Hepatocyte (in vitro differentiated cells): ENCODE results near the gene SIGLEC14. TPM values are rescaled to one million over a fixed set of nuclear protein-coding genes. Genes with fewer than 3 reads are reported as not detected.

Experiments used
- DNase-seq: peaks from one replicate; pipeline ENCODE4 v3.0.0-alpha.2; 2016; ENCODE audit warnings: low spot score
- H2AFZ ChIP-seq: fragments of 200-600 bp; sonication (generic); 2 replicates; pipeline ENCODE4 v1.6.0; 2016; ENCODE audit warnings: antibody characterized with exemption, mild to moderate bottlenecking
- H3K27ac ChIP-seq: fragments of 200-600 bp; sonication (generic); 2 replicates; pipeline ENCODE4 v1.5.1; 2016; ENCODE audit warnings: mild to moderate bottlenecking
- H3K27me3 ChIP-seq: fragments of 200-600 bp; sonication (generic); 2 replicates; pipeline ENCODE4 v1.6.1; 2016
- H3K36me3 ChIP-seq: fragments of 200-600 bp; sonication (generic); replicated peaks from 2 replicates; pipeline ENCODE4 v1.5.1; 2016; ENCODE audit warnings: low read depth; ENCODE audit not compliant: insufficient read depth
- H3K4me1 ChIP-seq: fragments of 200-600 bp; sonication (generic); 2 replicates; pipeline ENCODE4 v1.5.1; 2016; ENCODE audit warnings: mild to moderate bottlenecking, moderate library complexity; ENCODE audit not compliant: insufficient read depth
- H3K4me2 ChIP-seq: fragments of 200-600 bp; sonication (generic); 2 replicates; pipeline ENCODE4 v1.6.0; 2016
- H3K4me3 ChIP-seq: fragments of 200-600 bp; sonication (generic); 2 replicates; pipeline ENCODE4 v1.5.1; 2016; ENCODE audit warnings: mild to moderate bottlenecking
- H3K79me2 ChIP-seq: fragments of 200-600 bp; sonication (generic); 2 replicates; pipeline ENCODE4 v1.6.0; 2017; ENCODE audit warnings: mild to moderate bottlenecking
- H3K9me2 ChIP-seq: fragments of 200-600 bp; sonication (generic); replicated peaks from 2 replicates; pipeline ENCODE4 v1.6.0; 2017; ENCODE audit warnings: mild to moderate bottlenecking; ENCODE audit not compliant: insufficient read depth
- H3K9me3 ChIP-seq: fragments of 200-600 bp; sonication (generic); 2 replicates; pipeline ENCODE4 v1.5.1; 2016; ENCODE audit warnings: low read depth, mild to moderate bottlenecking
- H4K20me1 ChIP-seq: fragments of 200-600 bp; sonication (generic); 2 replicates; pipeline ENCODE4 v1.6.0; 2016; ENCODE audit warnings: mild to moderate bottlenecking; ENCODE audit not compliant: insufficient read depth, poor library complexity, severe bottlenecking
- EZH2 ChIP-seq: fragments of 200-600 bp; sonication (generic); IDR thresholded peaks from 2 replicates; pipeline ENCODE4 v1.6.1; 2016; ENCODE audit warnings: antibody characterized with exemption, mild to moderate bottlenecking, borderline replicate concordance
- EZH2phosphoT487 ChIP-seq: fragments of 200-600 bp; sonication (generic); IDR thresholded peaks from one replicate; pipeline ENCODE4 v1.6.1; 2018; ENCODE audit warnings: antibody characterized with exemption, mild to moderate bottlenecking, low read depth, moderate library complexity; ENCODE audit not compliant: unreplicated experiment, severe bottlenecking
- WGBS: methylation state at CpG from one replicate; pipeline ENCODE4 v1.1.6; 2016; ENCODE audit warnings: low lambda C conversion rate; ENCODE audit errors: missing lambda C conversion rate; 5-methylcytosine and 5-hydroxymethylcytosine counted together
- polyA plus RNA-seq: library from polyadenylated mRNA; unstranded; fragments of >200 nt; fragmentation: Nextera tagmentation; extraction: Ambion mirVana; gene quantifications from 2 replicates; pipeline ENCODE4 v1.2.1, GENCODE V29; 2016
- total RNA-seq: library from RNA; depleted of rRNA; stranded (reverse); fragments of >200 nt; gene quantifications from 2 replicates; pipeline ENCODE4 v1.2.3, GENCODE V29; 2014
- TF ChIP-seq, protein P1 (sequence below): fragments of 200-600 bp; sonication (generic); IDR thresholded peaks from 2 replicates; pipeline ENCODE4 v1.5.1; 2016; ENCODE audit warnings: antibody characterized with exemption, mild to moderate bottlenecking; ENCODE audit not compliant: poor library complexity

SIGLEC14 gene
- total and polyA plus RNA-seq, 2 experiments from 2014 or later = 0.13 to 0.47 TPM

DNA sequence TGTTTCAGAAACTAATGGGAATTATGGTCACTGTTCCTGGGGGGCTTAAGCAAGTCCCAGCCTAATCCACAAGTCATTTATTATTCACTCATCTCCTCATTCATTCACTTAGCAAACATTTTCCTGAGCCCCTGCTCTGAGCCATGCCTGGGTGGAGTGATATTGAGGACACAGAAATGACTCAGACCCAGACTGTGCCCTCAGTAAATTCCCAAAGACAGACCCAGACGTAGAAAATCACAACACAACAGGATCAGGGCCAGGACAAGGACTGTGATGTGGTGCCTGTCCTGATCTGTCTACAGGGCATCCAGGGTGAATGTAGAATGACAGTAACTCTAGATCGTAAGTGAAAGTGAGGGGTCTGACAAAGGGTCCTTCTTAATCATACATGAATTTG lies 39.5 kb upstream of the SIGLEC14 start:
- no peak overlapping the region for H3K27ac ChIP-seq
- WGBS = 53% methylated on average over 2 of the region's 2 CpGs
- no peak for DNase-seq
- H3K9me3 ChIP-seq = no peaks in the 10 kb centered on the region
- H3K36me3 ChIP-seq = no peaks in the 10 kb centered on the region
- no peaks in the 10 kb centered on the region for H3K9me2 ChIP-seq
- no peak overlapping the region for H2AFZ ChIP-seq
- H3K79me2 ChIP-seq = peaks cover 40% of the 10 kb centered on the region
- H3K27me3 ChIP-seq = no peaks in the 10 kb centered on the region
- H3K4me3 ChIP-seq = no peak overlapping the region
- H4K20me1 ChIP-seq = peaks cover 1% of the 10 kb centered on the region
- H3K4me1 ChIP-seq = peaks cover 12% of the 10 kb centered on the region
- no peak for TF ChIP-seq EZH2phosphoT487
- TF ChIP-seq, protein P1, sequence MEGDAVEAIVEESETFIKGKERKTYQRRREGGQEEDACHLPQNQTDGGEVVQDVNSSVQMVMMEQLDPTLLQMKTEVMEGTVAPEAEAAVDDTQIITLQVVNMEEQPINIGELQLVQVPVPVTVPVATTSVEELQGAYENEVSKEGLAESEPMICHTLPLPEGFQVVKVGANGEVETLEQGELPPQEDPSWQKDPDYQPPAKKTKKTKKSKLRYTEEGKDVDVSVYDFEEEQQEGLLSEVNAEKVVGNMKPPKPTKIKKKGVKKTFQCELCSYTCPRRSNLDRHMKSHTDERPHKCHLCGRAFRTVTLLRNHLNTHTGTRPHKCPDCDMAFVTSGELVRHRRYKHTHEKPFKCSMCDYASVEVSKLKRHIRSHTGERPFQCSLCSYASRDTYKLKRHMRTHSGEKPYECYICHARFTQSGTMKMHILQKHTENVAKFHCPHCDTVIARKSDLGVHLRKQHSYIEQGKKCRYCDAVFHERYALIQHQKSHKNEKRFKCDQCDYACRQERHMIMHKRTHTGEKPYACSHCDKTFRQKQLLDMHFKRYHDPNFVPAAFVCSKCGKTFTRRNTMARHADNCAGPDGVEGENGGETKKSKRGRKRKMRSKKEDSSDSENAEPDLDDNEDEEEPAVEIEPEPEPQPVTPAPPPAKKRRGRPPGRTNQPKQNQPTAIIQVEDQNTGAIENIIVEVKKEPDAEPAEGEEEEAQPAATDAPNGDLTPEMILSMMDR = no peak
- H3K4me2 ChIP-seq = no peak overlapping the region

DNA sequence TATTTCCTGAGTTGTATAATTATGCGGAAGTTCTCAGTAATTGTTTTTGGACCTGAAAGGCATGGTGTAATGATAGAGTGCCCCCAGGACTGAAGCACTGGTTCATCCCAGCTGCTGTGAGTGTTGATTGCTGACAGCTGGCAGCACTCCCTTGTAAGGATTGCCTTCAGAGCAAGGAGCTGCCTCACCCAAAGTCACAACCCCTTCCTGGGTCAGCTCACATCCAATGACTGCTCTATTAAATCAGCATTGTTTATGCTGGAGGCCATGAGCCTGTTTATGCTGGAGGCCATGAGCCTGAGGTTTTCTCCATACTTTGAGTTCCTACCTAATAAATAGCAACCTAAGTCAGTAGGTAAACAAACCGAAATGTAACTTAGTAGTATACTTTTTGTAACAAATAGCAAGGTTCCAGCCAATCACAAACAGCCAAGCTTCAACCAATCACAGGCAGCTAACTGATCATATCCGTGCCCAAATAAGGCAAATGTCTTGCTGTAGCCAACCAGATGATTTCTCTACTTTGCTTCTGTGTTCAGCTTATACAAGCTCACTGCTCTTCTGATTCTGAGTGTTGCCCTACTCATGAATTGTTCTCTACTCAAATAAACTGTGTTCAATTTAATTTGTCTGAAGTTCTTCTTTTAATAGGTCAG lies 34.8 kb upstream of the SIGLEC14 start:
- no peak for DNase-seq
- 71% methylated on average over 3 of the region's 3 CpGs for WGBS
- Histone ChIP-seq H3K9me2 (no peaks in the 10 kb centered on the region), H3K27me3 (peaks cover 8% of the 10 kb centered on the region), H3K36me3 (no peaks in the 10 kb centered on the region), H3K9me3 (no peaks in the 10 kb centered on the region), H3K4me1 (no peaks in the 10 kb centered on the region), H3K79me2 (peaks cover 10% of the 10 kb centered on the region), H4K20me1 (no peaks in the 10 kb centered on the region), H3K27ac (no peak overlapping the region), H3K4me3 (no peak overlapping the region), H3K4me2 (no peak overlapping the region), H2AFZ (no peak overlapping the region)
- no peak for TF ChIP-seq EZH2
- no peak for TF ChIP-seq EZH2phosphoT487
- TF ChIP-seq, protein P1 = no peak

DNA sequence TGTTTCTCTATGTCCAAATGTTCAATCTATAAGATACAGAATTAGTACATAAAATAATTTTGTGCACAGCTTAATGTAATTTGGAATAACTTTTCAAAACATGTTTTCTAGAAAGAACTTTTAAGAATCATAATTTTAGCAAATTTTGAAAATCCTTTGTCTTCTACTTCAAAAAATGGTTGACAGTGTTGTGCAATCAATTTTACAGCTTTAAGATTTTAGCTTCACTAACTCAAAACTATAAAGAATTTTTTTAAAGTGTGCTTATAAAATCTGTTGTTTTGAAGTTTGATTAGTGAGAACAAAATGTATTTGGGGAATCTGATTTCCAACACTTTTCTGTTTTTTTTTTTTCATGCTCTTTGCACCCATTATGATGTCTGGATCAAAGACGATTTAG lies 33.8 kb upstream of the SIGLEC14 start:
- no peaks in the 10 kb centered on the region for H3K36me3 ChIP-seq
- no peak overlapping the region for H3K4me2 ChIP-seq
- 92% methylated on average over 1 of the region's 1 CpG for WGBS
- no peaks in the 10 kb centered on the region for H3K9me3 ChIP-seq
- H3K27me3 ChIP-seq = peaks cover 8% of the 10 kb centered on the region
- H3K27ac ChIP-seq = no peak overlapping the region
- no peak for DNase-seq
- H3K4me3 ChIP-seq = no peak overlapping the region
- no peak for TF ChIP-seq EZH2
- TF ChIP-seq, protein P1 = no peak
- no peak for TF ChIP-seq EZH2phosphoT487
- no peaks in the 10 kb centered on the region for H4K20me1 ChIP-seq
- H3K4me1 ChIP-seq = no peaks in the 10 kb centered on the region
- no peaks in the 10 kb centered on the region for H3K9me2 ChIP-seq
- H3K79me2 ChIP-seq = peaks cover under 1% of the 10 kb centered on the region
- no peak overlapping the region for H2AFZ ChIP-seq
